Activated naive CD4-positive, alpha-beta T cell treated with Interleukin-2 at 50 U/mL for 16 hours (primary cell): Measurements from ENCODE around the gene ACO2.
A peak's percentile ranks its signal among the peaks of the same experiment; 100 is the strongest.

ENCODE experiments used
- DNase-seq: peaks from one replicate; pipeline ENCODE4 v3.0.0-alpha.2; 2020

The ACO2 gene

DNA sequence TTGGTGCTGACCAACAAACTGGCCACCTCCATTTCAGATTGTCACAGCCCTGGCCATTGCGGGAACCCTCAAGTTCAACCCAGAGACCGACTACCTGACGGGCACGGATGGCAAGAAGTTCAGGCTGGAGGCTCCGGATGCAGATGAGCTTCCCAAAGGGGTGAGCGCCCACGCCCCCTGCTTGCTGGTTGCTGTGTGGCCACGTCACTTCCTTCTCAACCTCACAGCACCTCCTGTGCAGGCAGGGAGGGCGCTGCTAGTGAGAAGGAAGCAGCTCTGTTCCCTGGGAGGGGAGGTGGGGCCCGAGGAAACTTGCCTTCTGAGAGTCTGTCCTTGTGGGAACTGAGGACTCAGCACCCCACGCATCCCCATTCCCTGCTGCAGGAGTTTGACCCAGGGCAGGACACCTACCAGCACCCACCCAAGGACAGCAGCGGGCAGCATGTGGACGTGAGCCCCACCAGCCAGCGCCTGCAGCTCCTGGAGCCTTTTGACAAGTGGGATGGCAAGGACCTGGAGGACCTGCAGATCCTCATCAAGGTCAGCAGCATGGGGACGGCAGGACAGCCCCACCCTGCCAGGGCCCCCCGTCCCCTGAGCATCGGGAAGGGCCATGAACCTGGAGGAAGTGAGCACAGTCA, 56.0 kb downstream of the ACO2 start:
- peak; percentile 57 for DNase-seq

DNA sequence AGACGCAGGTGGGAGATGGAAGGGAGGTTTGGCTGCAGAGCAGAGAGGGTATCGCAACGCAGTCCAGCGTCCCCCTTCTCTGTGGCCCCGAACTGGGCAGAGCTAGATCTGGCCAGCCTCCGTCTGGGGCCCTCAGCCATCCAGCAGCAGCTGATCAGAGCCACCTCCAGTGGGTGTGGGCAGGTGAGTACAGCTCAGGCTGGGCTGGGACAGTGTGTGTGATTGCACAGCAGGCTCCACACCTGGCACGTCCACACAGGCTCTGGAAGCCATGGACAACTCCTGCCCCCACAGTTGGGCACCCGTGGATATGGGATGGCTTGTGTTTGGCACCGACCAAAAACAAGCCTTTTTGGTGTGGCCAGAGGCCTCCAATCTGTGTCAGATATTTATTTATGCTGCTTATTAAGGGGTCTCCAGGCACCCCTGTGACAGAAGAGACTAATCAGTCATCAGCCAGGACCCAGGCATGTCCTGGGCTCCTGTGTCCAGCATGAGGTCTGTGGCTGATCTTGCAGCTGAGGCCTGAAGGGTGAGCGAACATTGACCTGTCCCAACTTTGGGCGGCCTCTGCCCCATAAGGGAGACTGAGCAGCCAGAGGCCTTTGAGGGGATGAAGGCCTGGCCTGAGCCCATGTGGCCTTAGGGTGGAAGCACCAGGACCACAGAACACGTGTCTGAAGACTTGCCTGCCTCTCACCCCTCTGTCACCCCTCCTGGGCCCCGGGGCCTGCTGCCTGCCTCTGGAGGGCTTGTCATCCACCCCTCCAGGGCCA, 56.7 kb downstream of the ACO2 start:
- no peak for DNase-seq

DNA sequence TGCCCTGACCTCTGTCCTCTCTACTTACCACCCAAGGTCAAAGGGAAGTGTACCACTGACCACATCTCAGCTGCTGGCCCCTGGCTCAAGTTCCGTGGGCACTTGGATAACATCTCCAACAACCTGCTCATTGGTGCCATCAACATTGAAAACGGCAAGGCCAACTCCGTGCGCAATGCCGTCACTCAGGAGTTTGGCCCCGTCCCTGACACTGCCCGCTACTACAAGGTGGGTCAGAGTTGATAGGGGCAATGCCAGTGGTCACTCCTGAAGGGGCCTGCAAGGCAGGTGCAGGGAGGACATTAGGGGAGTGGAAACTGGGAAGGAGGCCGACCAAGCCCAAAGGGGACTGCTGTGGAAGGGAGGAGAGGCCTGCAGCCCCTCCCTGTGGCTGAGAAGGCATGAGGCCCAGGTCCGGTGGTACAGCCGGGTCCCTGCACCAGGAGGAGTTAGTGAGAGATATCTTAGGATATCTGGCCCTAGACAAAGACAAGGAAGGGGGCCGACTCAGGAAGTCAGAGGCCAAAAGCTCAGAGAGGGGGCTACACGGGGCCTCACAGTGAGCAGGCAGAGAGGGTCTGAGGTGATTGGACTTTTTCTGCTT, 57.4 kb downstream of the ACO2 start:
- DNase-seq, result no peak

DNA sequence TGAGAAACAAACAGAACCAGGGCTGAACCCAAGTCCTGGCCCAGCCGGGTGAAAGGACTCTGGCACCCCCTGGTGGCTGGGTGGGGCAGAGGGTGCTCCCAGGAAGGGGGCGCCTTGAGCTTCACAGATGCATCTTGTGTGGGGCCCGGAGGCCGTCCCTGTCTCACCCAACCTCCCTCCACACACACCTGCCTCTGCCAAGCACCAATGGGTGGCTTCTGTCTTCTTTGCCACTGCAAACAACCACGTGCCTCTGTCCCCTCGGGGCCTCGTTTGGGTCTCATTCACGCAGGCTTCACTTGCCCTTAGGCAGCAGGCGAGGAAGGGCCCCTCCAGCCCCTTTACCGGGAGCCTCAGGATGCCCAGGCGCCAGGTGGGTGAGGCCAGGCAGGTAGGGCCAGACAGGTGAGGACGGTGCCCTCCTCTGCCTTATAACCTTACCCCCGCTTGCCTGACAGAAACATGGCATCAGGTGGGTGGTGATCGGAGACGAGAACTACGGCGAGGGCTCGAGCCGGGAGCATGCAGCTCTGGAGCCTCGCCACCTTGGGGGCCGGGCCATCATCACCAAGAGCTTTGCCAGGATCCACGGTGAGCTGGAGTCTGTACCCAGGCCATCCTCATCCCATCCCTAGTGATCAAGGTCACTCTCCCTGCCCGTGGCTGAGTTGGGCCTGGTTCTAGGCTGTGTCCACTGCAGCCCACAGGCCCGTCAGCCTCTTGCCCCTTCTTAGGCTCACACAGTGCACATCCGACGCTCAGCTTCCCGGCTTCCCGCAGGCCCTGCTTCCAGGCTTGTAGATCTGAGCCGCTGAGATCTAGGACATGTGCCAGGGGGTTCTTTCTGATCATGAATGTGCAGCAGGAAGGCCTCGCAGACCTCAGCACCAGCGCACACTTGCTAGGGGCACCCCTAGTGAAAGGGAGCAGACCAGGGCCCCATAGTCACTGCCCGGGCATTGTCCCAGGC, 58.2 kb downstream of the ACO2 start:
- DNase-seq, result peak; percentile 71

DNA sequence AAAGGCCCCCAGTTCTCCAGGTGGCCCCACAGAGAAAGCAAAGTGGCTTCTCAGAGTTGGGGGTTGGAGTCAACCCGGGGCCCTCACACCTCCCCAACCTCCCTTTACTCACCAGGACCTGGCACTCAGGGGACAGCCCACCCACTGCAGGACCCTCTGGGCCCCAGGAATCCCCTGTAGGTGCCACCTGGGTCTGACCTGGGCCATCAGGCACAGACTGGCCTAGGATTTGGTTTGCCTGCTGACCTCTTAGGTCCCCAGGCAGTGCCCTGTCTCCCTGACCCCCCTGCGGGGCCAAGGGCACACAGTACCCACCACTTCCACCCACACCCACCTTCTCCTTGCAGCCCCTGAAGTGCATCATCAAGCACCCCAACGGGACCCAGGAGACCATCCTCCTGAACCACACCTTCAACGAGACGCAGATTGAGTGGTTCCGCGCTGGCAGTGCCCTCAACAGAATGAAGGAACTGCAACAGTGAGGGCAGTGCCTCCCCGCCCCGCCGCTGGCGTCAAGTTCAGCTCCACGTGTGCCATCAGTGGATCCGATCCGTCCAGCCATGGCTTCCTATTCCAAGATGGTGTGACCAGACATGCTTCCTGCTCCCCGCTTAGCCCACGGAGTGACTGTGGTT, 59.3 kb downstream of the ACO2 start:
- DNase-seq, result no peak

DNA sequence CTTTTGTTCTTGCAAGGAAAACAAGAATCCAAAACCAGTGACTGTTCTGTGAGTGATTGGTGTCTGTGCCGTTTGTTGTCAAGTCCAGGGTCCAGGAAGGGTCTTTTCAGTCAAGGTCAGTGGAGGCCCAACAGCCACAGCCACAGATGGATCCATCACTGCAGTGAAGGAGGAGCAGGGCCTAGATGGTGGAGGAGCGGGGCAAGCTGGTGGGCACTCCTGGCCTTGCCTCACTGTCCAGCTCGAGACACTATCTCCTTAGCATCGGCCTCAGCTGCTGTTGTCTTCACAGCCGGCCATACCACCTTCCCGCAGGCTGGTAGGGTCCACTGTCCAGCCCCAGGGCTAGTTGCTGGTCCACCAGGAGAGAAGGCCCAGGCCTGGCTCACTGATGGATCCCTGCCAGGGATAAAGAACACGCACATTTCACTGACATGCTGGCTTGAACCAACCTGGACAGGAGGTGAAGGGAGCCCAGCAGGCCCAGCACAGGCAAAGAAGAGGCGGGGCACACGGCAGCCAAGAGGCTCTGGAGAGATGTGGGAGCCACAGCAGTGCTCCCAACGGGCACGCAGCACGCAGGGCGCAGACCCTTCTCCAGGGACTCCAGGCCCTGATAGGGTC, 60.1 kb downstream of the ACO2 start:
- no peak for DNase-seq

DNA sequence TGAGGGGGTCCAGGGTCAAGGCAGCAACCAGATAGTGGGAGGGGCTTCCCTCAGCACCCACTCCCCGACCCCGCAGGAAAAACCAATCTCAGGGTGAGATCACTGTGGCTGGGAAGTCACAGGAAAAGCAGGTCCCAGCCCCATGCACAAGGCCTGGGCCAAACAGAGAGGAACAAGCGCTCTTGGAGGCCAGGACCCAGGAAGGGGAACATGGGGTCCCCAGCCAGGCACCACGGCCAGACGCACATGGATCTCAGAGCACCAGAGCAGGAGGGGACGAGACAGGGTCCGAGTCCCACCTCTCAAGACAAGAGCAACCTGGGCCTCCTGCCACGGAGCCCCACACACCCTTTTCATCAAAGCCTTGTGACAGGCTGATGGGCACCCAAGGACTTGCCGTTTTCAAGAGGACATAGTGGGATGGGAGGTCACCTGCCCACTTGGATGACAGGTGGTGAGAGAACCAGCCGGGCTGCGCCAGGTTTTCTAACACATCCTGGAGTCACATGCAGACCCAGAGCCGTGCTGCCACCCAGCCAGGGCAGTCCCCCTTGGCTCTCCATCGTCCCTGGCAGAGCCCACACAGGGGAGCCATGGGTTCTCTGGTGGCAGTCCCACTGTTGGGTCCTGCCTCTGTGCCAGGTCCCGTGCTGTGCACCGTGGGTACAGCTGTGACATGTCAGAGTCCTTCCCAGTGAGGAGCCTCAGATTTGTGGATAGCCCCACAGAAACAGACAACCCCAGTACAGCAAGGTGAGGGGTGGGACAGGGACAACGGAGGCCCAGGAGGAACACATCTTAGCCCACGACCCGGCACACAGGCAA, 62.2 kb downstream of the ACO2 start:
- DNase-seq, result no peak

DNA sequence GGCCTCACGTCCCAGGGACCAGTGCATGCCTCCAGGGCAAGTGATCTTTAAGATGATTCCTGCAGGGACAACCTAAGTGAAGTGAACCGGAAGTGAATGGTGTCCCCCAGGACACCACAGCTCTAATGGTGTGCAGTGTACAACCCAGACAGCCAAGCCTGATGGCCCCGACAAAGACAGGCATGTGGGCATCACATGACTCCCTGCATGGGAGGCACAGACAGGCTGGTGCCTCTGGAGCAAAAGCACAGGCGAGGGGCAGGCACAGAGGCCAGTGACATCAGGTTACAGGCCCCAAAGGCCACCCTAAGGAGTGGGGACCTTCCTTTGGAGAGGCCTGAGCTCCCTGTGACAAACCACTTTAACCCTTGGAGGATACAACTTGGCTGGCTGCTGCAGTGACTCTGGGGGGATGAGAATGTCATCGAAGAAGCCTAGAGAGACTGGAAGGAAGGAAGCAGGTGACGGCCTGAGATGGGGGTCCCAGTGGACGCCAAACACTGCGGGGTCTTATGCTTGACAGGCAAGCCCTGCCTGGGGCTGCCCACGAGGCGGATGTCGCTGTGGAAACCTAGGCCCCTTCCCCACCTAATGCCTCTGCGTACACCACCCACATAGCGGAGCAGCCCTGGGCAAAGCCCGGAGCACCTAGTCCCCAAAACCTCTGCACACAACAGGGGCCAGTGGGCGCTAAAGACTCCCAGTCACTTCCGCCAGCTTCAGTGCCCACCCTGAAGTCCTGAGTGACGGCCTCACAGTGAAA, 63.0 kb downstream of the ACO2 start:
- no peak for DNase-seq

DNA sequence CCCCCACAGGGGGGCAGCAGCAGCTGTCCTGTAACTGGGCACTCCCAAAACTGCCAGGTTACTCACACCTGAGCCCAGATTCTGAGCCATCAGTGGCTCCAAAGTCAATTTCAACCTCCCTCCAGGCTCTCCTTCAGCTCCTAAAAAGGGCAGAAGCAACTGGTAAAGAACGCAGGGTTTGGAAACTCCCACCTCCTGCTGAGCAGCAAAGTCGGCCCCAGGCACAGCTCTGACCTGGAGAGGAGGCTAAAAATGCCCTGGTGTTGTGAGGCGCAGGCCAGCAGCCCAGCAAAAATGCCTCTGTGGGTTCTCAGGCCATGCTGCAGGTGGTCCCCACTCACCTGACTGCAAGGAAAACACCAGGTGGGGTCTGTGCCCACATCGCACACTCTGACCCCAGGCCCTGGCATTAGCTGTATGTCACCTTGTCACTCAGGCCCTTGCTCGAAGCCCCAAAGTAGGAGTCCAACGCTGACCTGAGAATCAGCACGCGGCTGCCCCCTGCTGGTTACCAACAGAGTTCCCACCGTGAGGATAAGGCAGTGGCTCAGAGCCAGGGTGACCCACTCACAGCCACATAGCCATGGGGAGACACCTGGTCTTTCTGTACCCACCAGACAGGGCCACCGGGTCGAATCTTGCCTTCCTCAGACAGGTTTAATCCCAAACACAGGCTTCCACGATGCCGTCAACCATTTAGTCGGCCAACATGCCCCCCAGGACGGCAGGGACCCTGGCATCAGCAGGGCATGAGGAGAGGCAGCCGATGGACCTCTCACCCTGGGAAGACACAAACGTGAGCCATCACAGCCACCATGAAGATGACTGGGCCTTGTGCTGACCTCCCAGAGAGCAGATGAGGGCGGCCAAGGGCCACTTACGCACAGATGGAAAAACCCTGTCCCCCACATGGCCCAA, 64.2 kb downstream of the ACO2 start:
- peak; percentile 70 for DNase-seq

DNA sequence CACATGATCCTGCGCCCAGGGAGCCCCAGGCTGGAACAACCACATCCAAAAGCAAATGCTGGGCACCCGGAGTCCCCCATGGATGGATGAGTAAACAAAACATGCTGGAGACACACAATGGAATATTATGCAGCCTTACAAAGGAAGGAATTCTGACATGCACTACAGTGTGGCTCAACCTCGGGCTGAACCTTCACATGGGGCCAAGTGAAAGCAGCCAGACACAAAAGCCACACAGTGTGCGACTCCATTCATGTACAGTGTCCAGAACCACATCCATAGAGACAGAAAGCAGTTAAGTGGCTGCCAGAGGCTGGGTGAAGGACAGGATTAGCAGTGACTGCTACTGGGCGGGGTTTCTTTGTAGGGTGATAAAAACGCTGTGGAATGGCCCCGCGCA, 65.3 kb downstream of the ACO2 start:
- DNase-seq, result no peak

DNA sequence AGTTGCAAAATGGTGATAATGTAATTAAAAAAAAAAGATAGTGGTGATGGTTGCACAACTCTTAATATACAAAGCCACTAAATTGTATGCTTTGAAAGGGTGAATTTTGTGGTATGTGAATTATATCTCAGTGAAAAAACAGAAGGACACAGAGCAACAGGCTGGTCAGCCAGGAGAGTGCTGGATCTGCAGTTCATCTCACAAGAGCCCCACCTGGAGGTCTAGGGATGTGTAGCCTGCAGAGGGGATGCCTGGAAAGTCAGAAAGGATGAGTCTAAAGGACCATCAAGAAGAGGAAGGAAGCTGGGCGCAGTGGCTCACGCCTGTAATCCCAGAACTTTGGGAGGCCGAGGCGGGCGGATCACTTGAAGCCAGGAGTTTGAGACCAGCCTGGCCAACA, 66.3 kb downstream of the ACO2 start:
- DNase-seq, result no peak

DNA sequence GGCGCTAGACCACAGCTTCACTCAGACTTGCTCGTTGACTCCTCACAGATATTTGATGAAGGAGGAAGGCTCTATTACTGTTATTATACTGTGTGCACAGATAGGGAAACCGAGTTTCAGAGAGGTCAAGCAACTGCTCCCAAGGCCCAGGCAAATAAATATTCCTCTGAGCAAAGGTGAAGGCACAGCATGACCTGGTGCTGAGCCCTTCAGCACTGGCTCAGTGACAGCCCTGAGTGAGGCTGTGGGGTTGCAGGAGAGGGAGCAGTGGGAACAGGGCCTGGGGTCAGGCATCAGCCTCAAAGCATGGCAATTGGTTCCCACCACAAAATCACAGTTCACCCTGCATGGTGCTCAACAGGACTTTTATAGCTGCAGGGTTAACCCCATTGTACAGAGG, 68.3 kb downstream of the ACO2 start:
- DNase-seq, result no peak

DNA sequence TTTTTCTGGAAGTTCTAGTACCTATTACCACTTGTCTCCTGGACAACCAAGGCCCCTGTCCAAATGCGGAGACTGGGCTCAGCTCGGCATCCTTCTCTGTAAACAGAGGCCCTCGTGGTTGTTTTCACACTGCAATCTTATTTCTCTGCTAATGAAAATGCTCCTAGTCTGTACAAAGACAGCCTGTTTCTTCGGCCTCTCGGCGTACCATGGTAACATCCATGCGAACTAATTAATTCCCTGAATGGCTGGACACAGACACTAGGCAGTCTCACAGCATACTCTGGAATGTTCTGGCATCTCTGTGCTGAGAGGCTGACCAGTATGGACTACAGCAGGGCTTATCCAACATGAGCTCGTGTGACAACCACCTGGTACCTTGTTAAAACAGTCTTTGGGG, 69.7 kb downstream of the ACO2 start:
- DNase-seq, result no peak

DNA sequence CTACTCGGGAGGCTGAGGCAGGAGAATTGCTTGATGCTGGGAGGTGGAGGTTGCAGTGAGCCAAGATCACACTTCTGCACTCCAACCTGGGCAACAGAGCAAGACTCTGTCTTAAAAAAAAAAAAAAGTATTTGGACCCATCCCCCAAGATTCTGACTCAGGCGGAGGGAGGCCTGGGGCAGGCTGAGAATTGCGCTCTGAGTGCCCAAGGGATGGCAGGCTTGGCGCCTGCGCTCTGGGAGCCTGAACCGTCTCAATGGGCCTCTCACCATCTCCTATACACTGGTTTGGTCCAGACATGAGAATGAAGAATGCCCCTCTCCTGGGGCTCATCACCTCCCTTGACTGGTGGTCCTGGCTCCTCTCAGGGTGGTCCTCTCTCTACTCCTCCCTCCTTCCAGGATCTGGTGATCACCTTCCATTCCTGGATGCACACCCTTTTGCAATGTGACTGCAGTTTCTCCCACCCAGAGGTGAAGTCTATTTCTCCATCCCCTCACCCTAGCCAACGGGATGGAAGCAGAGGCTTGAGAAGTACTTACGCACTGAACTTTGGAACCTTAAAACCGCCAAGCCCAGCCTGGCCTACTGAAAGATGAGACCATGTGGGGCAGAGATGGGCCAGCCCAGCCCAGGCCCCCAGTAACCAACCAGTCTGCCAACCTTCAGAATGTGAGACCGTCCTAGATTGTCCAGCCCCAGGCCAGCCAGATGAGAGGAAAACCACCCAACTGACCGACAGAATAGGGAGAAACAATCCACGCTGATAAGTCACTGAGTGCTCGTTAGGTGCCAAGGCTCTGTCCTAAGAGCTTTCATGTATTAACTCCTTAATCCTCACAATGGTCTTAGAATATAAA, 70.5 kb downstream of the ACO2 start:
- no peak for DNase-seq

DNA sequence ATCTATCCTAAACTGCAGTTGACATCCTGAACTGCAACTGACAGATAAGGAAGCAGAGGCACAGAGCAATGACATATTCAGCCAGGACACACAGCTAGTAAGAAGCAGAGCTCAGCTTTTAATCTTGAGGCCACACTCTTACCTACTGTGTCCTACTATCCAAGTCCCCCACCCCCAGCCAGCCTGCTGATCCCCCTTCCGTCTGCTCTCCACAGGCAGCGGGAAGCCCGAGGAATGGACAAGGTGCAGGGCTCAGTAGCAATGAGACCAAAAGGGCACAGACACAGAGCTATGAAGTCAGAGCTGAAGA, 71.0 kb downstream of the ACO2 start:
- no peak for DNase-seq

DNA sequence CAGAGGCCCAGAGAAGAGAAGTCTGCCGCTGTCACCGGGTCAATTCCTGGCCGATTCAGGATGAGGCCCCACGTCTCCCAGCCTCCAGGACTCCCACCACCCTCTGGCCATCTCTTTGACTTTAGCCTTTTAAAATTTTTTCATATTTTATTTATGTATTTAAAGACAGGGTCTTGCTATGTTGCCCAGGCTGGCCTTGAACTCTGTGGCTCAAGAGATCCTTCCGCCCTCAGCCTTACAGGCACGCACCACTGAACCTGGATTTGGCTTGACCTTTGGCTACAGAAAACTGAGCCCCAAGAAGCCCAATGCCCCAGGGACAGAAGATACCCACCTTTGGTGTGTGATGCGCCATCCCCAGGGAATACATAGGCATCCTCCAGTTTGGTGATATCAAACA, 71.4 kb downstream of the ACO2 start:
- DNase-seq, result no peak

DNA sequence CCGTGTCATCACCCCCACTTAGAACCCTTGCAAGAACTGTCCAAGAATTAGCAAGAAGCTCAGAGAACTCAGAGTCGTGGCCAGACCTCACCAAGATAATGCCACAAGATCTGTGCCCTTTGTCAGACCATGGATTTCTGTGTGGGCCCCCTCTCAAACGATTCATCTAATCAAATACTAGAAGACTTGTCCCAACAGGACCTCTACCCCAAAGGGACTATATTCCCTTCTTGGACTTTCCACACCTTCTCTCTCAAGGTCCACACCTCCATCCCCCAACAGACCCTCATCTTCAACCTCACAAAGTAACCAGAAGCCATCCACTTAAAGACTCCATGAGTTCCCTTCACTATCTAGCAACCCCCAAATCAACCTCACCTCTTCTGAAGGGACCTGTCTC, 72.6 kb downstream of the ACO2 start:
- DNase-seq, result no peak

DNA sequence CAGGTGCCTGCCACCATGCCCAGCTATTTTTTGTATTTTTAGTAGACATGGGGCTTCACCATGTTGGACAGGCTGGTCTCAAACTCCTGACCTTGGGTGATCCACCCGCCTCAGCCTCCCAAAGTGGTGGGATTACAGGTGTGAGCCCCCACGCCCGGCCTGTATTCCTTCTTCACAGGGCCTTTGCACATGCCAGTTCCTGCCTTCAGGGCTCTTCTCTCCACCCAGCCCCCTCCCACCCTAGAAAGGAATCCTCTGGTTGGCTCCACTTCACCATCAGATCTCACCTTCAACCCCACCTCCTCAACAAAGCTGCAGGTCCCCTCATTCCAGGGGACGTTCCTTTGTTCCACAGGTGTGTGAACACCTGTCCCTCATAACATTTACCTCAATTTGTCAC, 73.3 kb downstream of the ACO2 start:
- no peak for DNase-seq
